HepG2 (cell line): Measurements from ENCODE around the gene DNAJC4. TPM values are rescaled to one million over a fixed set of nuclear protein-coding genes. Genes with fewer than 3 reads are reported as not detected.

Source experiments
- BHLHE40 ChIP-seq: IDR thresholded peaks from 2 replicates; pipeline ENCODE4 v1.6.1; 2011; ENCODE audit warnings: low read length, improper control_type of control experiment
- CBFB ChIP-seq: sonication (generic); formaldehyde crosslinking; IDR thresholded peaks from 2 replicates; pipeline ENCODE4 v1.4.0; 2020; ENCODE audit warnings: missing genetic modification reagents
- CHD2 ChIP-seq: IDR thresholded peaks from 2 replicates; pipeline ENCODE4 v1.6.1; 2011; ENCODE audit warnings: low read depth, low read length, improper control_type of control experiment
- DPF2 ChIP-seq: sonication (generic); formaldehyde crosslinking; IDR thresholded peaks from 2 replicates; pipeline ENCODE4 v1.4.0; 2020; ENCODE audit warnings: mild to moderate bottlenecking, low read depth, missing genetic modification reagents, borderline replicate concordance
- ELF1 ChIP-seq: sonication (generic); formaldehyde crosslinking; IDR thresholded peaks from 2 replicates; pipeline ENCODE4 v1.4.0; 2020; ENCODE audit warnings: missing genetic modification reagents
- GATA4 ChIP-seq: sonication (generic); IDR thresholded peaks from 2 replicates; pipeline ENCODE4 v1.6.1; 2016; ENCODE audit warnings: antibody characterized with exemption, low read depth, borderline replicate concordance
- KLF11 ChIP-seq: IDR thresholded peaks from 2 replicates; pipeline ENCODE4 v1.6.1; 2016; ENCODE audit warnings: missing compliant biosample characterization
- MED13 ChIP-seq: sonication (generic); formaldehyde crosslinking; IDR thresholded peaks from 2 replicates; pipeline ENCODE4 v1.5.0; 2020; ENCODE audit warnings: missing genetic modification reagents
- MEIS1 ChIP-seq: sonication (generic); formaldehyde crosslinking; IDR thresholded peaks from 2 replicates; pipeline ENCODE4 v1.9.0; 2021; ENCODE audit warnings: mild to moderate bottlenecking, missing genetic modification reagents, moderate library complexity, borderline replicate concordance
- MTF1 ChIP-seq: sonication (generic); formaldehyde crosslinking; IDR thresholded peaks from 2 replicates; pipeline ENCODE4 v1.5.0; 2020; ENCODE audit warnings: missing genetic modification reagents
- MXD4 ChIP-seq: IDR thresholded peaks from 2 replicates; pipeline ENCODE4 v1.6.1; 2016; ENCODE audit warnings: mild to moderate bottlenecking, missing biosample characterization, missing genetic modification reagents
- NFE2L2 ChIP-seq: fragments of 150-350 bp; IDR thresholded peaks from 2 replicates; pipeline ENCODE4 v1.6.1; 2014; ENCODE audit warnings: low read length
- NFYC ChIP-seq: IDR thresholded peaks from 2 replicates; pipeline ENCODE4 v1.6.1; 2016; ENCODE audit warnings: missing genetic modification reagents, missing compliant biosample characterization
- PHF5A ChIP-seq: IDR thresholded peaks from one replicate; pipeline ENCODE4 v1.6.1; 2018; ENCODE audit warnings: low read depth, missing genetic modification reagents; ENCODE audit not compliant: unreplicated experiment
- RNF2 ChIP-seq: fragments of 450-650 bp; conservative IDR thresholded peaks from 2 replicates; pipeline ENCODE4 v1.6.1; 2016; ENCODE audit warnings: low read depth
- SALL1 ChIP-seq: sonication (generic); formaldehyde crosslinking; IDR thresholded peaks from 2 replicates; pipeline ENCODE4 v1.8.0; 2022; ENCODE audit warnings: mild to moderate bottlenecking, missing genetic modification reagents
- SP5 ChIP-seq: IDR thresholded peaks from 2 replicates; pipeline ENCODE4 v1.6.1; 2016; ENCODE audit warnings: low read depth, borderline replicate concordance
- TBX3 ChIP-seq: fragments of 450-650 bp; IDR thresholded peaks from 2 replicates; pipeline ENCODE4 v1.6.1; 2017; ENCODE audit warnings: antibody characterized with exemption, mild to moderate bottlenecking, inconsistent platforms, borderline replicate concordance
- TCF12 ChIP-seq, 2 experiments: fragments of 450-650 bp in 1 of 2; sonication (generic) in 1 of 2; formaldehyde crosslinking in 1 of 2; IDR thresholded peaks; 2 replicates each; pipeline versions ENCODE4 v1.6.1 to v1.8.0; 2017 to 2022; ENCODE audit warnings: antibody characterized with exemption in 1 of 2, mild to moderate bottlenecking in 1 of 2, missing genetic modification reagents in 1 of 2, moderate library complexity in 1 of 2
- TCF7L2 ChIP-seq: IDR thresholded peaks from 2 replicates; pipeline ENCODE4 v1.6.1; 2011; ENCODE audit warnings: mild to moderate bottlenecking, low read depth, low read length, moderate library complexity
- TEAD3 ChIP-seq: optimal IDR thresholded peaks from 2 replicates; pipeline ENCODE3; 2016; ENCODE audit warnings: borderline replicate concordance
- ZBTB1 ChIP-seq: sonication (generic); formaldehyde crosslinking; IDR thresholded peaks from 2 replicates; pipeline ENCODE4 v1.4.0; 2020; ENCODE audit warnings: missing genetic modification reagents, borderline replicate concordance
- ZFY ChIP-seq: sonication (generic); formaldehyde crosslinking; IDR thresholded peaks from 2 replicates; pipeline ENCODE4 v1.4.0; 2020; ENCODE audit warnings: missing genetic modification reagents
- ZMYM3 ChIP-seq: sonication (generic); formaldehyde crosslinking; IDR thresholded peaks from 2 replicates; pipeline ENCODE4 v1.5.1; 2020; ENCODE audit warnings: mild to moderate bottlenecking, missing genetic modification reagents
- polyA plus RNA-seq, 8 experiments: library from polyadenylated mRNA; depleted of rRNA in 3 of 8; stranded (reverse) in 7 of 8; unstranded in 1 of 8; fragments of >200 nt; fragmentation: Illumina TruSeq in 4 of 8; extraction: Trizol in 4 of 8; gene quantifications; 2 replicates each; pipeline versions ENCODE4 v1.2.1 to v1.2.3, GENCODE V29; 2011 to 2016; ENCODE audit warnings: low read depth in 4 of 8, missing spikeins in 1 of 8, mixed read lengths in 1 of 8; ENCODE audit not compliant: insufficient read depth in 1 of 8
- total RNA-seq, 5 experiments: library from RNA; depleted of rRNA; stranded (reverse); fragments of >200 nt; fragmentation: Illumina TruSeq; extraction: Trizol; gene quantifications; 2 replicates each; pipeline ENCODE4 v1.2.3, GENCODE V29; 2016; ENCODE audit warnings: low read depth in 1 of 5
- TF ChIP-seq, protein P1 (sequence below): sonication (generic); formaldehyde crosslinking; IDR thresholded peaks from 2 replicates; pipeline ENCODE4 v1.5.0; 2020; ENCODE audit warnings: missing genetic modification reagents
- TF ChIP-seq, protein P2 (sequence below): sonication (generic); formaldehyde crosslinking; IDR thresholded peaks from 2 replicates; pipeline ENCODE4 v1.5.0; 2020; ENCODE audit warnings: mild to moderate bottlenecking, missing genetic modification reagents
- TF ChIP-seq, protein P3 (sequence below): sonication (generic); formaldehyde crosslinking; IDR thresholded peaks from 2 replicates; pipeline ENCODE4 v1.4.0; 2020; ENCODE audit warnings: mild to moderate bottlenecking, missing genetic modification reagents
- TF ChIP-seq, protein P4 (sequence below): sonication (generic); formaldehyde crosslinking; IDR thresholded peaks from 2 replicates; pipeline ENCODE4 v1.5.0; 2020; ENCODE audit warnings: mild to moderate bottlenecking, missing genetic modification reagents, borderline replicate concordance

DNAJC4 gene
- total and polyA plus RNA-seq, 2 of the 13 experiments (the other 11 are each of a cell fraction or from before 2014, with no cell fraction given): 10.3 to 60.8 TPM

DNA sequence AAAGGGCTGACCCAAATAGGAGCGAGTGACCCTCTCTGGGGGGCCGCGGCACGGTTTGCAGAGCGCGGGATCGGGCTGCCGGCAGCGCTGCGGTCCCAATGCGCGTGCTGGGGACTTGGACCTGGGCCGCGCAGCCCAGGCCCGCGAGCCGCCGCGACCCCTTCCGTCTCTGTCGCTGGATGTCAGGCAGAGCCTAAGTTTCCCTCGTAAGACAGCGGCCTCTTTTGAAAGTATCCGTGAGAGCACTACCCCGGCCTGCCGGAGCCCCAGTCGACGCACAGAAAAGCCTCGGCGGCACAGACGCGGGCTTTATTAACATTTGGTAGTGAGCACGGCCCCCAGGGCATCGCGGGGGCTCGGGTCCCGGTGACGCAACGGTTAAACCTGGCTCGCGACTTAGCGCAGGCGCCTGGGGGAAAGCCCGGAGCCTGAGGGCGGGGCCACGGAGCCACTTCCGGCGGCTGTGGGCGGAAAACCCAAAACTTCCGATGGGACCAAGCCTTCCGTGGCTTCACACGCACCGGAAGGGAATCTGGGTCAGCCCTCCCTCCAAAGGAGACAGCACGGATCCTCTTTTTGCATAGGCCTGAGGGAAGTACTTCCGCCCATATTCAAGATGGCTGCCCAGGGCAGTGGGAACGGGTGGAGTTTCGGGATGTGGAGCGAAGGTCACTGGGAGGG, 39.3 kb downstream of the DNAJC4 start (continued):
- no peak for TF ChIP-seq MEIS1
- TF ChIP-seq TEAD3: peak; percentile 63
- no peak for TF ChIP-seq BHLHE40
- TF ChIP-seq, protein P1, sequence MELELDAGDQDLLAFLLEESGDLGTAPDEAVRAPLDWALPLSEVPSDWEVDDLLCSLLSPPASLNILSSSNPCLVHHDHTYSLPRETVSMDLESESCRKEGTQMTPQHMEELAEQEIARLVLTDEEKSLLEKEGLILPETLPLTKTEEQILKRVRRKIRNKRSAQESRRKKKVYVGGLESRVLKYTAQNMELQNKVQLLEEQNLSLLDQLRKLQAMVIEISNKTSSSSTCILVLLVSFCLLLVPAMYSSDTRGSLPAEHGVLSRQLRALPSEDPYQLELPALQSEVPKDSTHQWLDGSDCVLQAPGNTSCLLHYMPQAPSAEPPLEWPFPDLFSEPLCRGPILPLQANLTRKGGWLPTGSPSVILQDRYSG: no peak
- TF ChIP-seq, protein P2, sequence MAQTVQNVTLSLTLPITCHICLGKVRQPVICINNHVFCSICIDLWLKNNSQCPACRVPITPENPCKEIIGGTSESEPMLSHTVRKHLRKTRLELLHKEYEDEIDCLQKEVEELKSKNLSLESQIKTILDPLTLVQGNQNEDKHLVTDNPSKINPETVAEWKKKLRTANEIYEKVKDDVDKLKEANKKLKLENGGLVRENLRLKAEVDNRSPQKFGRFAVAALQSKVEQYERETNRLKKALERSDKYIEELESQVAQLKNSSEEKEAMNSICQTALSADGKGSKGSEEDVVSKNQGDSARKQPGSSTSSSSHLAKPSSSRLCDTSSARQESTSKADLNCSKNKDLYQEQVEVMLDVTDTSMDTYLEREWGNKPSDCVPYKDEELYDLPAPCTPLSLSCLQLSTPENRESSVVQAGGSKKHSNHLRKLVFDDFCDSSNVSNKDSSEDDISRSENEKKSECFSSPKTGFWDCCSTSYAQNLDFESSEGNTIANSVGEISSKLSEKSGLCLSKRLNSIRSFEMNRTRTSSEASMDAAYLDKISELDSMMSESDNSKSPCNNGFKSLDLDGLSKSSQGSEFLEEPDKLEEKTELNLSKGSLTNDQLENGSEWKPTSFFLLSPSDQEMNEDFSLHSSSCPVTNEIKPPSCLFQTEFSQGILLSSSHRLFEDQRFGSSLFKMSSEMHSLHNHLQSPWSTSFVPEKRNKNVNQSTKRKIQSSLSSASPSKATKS (CRISPR knock-in tag): no peak
- TF ChIP-seq NFE2L2: no peak
- TF ChIP-seq TBX3: no peak
- TF ChIP-seq ZMYM3 (CRISPR knock-in tag): no peak
- TF ChIP-seq SP5 (CRISPR knock-in tag): peak; percentile 88
- no peak; the same call in 1 of the 2 replicates for TF ChIP-seq SALL1 (CRISPR knock-in tag)
- peak; percentile 90 for TF ChIP-seq ZFY (CRISPR knock-in tag)
- no peak for TF ChIP-seq MTF1 (CRISPR knock-in tag)
- TF ChIP-seq MED13 (CRISPR knock-in tag): no peak
- TF ChIP-seq, protein P3, sequence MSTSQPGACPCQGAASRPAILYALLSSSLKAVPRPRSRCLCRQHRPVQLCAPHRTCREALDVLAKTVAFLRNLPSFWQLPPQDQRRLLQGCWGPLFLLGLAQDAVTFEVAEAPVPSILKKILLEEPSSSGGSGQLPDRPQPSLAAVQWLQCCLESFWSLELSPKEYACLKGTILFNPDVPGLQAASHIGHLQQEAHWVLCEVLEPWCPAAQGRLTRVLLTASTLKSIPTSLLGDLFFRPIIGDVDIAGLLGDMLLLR (CRISPR knock-in tag): no peak
- TF ChIP-seq PHF5A: no peak
- peak; percentile 62; the same call in 1 of the 2 replicates for TF ChIP-seq KLF11
- 0 out of 2 replicates have a peak, but pooled peaks have one; percentile 10 for TF ChIP-seq CBFB (CRISPR knock-in tag)
- TF ChIP-seq GATA4: no peak
- TF ChIP-seq TCF12 (IDR thresholded peaks at IDR 0.05): no peak
- no peak for TF ChIP-seq TCF12 (CRISPR knock-in tag; IDR thresholded peaks at IDR 0.05)
- no peak for TF ChIP-seq RNF2
- no peak for TF ChIP-seq DPF2 (CRISPR knock-in tag)
- TF ChIP-seq, protein P4, sequence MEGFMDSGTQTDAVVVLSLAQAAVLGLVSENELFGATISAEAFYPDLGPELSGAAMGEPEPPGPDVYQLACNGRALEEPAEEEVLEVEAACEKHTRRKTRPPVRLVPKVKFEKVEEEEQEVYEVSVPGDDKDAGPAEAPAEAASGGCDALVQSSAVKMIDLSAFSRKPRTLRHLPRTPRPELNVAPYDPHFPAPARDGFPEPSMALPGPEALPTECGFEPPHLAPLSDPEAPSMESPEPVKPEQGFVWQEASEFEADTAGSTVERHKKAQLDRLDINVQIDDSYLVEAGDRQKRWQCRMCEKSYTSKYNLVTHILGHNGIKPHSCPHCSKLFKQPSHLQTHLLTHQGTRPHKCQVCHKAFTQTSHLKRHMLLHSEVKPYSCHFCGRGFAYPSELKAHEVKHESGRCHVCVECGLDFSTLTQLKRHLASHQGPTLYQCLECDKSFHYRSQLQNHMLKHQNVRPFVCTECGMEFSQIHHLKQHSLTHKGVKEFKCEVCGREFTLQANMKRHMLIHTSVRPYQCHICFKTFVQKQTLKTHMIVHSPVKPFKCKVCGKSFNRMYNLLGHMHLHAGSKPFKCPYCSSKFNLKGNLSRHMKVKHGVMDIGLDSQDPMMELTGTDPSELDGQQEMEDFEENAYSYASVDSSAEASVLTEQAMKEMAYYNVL: no peak
- TF ChIP-seq TCF7L2: no peak
- TF ChIP-seq ELF1 (CRISPR knock-in tag): peak; percentile 100
- peak; percentile 76 for TF ChIP-seq NFYC (CRISPR knock-in tag)
- no peak for TF ChIP-seq ZBTB1 (CRISPR knock-in tag)
- TF ChIP-seq CHD2: no peak
- TF ChIP-seq MXD4: peak; percentile 77
